ENCODE data around the gene NLRP6.
A peak's percentile ranks its signal among the peaks of the same experiment; 100 is the strongest.
"Not testable (repeated sequence)": the region's sequence is repeated elsewhere in the genome, so short reads cannot be mapped to it uniquely, and the experiment has no call there.

NLRP6 gene

DNA sequence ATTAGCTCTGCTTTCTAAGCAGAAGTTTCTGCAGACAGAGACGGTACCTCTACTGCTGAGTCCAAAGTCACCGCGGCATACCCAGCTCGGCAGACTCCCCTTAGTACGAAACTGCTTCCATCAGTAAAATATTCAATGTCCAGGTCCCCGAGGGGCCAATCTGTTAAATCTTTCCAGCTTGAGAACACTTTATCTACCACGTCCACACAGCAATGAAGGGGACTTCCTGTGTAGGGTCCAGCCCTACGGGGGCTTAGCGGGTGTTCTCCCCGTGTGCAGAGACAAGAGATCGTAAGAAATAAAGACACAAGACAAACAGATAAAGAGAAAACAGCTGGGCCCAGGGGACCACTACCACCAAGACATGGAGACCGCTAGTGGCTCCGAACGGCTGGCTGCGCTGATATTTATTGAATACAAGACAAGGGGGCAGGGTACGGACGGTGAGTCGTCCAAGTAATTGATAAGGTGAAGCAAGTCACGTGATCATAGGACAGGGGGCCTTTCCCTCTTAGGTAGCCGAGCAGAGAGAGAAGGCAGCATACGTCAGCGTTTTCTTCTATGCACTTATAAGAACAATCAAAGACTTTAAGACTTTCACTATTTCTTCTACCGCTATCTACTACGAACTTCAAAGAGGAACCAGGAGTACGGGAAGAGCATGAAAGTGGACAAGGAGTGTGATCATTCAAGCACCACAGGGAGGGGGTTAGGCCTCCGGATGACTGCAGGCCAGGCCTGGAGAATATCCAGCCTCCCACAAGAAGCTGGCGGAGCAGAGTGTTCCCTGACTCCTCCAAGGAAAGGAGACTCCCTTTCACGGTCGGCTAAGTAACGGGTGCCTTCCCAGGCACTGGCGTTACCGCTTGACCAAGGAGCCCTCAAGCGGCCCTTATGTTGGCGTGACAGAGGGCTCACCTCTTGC lies 46.6 kb downstream of the NLRP6 start:
- not testable (repeated sequence) for H3K9me3 ChIP-seq (ENCODE audit: control insufficient read depth in 2 of 2, low read length in 2 of 2); H3K36me3 ChIP-seq (ENCODE audit: control insufficient read depth in 2 of 2, insufficient read depth in 2 of 2, low read length in 2 of 2); H3K27me3 ChIP-seq (ENCODE audit: control insufficient read depth in 2 of 2, insufficient read depth in 2 of 2, low read length in 2 of 2); H3K4me3 ChIP-seq (ENCODE audit: low read length in 2 of 2)
- Histone ChIP-seq H3K27ac (ENCODE audit: low read depth in 2 of 2, low read length in 2 of 2) (peak overlapping the region; percentile 61 to 63), H3K4me1 (ENCODE audit: control insufficient read depth in 2 of 2, insufficient read depth in 2 of 2, low read length in 2 of 2) (peaks cover 20 to 23% of the 10 kb centered on the region in 2 donors), H3K9ac (ENCODE audit: low read depth in 1 of 2, low read length in 2 of 2) (peak overlapping the region in 1 of 2 donors; percentile 6)

GRCh38 chr11:325796-326591 lies 47.8 kb downstream of the NLRP6 start:
- Histone ChIP-seq H3K27me3 (ENCODE audit: control insufficient read depth in 2 of 2, insufficient read depth in 2 of 2, low read length in 2 of 2) (no peaks in the 10 kb centered on the region), H3K4me1 (ENCODE audit: control insufficient read depth in 2 of 2, insufficient read depth in 2 of 2, low read length in 2 of 2) (peaks cover 17 to 19% of the 10 kb centered on the region in 2 donors), H3K27ac (ENCODE audit: low read depth in 2 of 2, low read length in 2 of 2) (peak overlapping the region; percentile 67 to 85), H3K9ac (ENCODE audit: low read depth in 1 of 2, low read length in 2 of 2) (peak overlapping the region; percentile 32 to 38), H3K36me3 (ENCODE audit: control insufficient read depth in 2 of 2, insufficient read depth in 2 of 2, low read length in 2 of 2) (no peaks in the 10 kb centered on the region), H3K9me3 (ENCODE audit: control insufficient read depth in 2 of 2, low read length in 2 of 2) (no peaks in the 10 kb centered on the region), H3K4me3 (ENCODE audit: low read length in 2 of 2) (no peak overlapping the region)

GRCh38 chr11:326592-326841 lies 48.3 kb downstream of the NLRP6 start:
- H3K27me3 ChIP-seq (ENCODE audit: control insufficient read depth in 2 of 2, insufficient read depth in 2 of 2, low read length in 2 of 2): no peaks in the 10 kb centered on the region
- peak overlapping the region; percentile 32 to 38 for H3K9ac ChIP-seq (ENCODE audit: low read depth in 1 of 2, low read length in 2 of 2)
- H3K9me3 ChIP-seq (ENCODE audit: control insufficient read depth in 2 of 2, low read length in 2 of 2): no peaks in the 10 kb centered on the region
- peak overlapping the region; percentile 67 to 85 for H3K27ac ChIP-seq (ENCODE audit: low read depth in 2 of 2, low read length in 2 of 2)
- peaks cover 17 to 18% of the 10 kb centered on the region in 2 donors for H3K4me1 ChIP-seq (ENCODE audit: control insufficient read depth in 2 of 2, insufficient read depth in 2 of 2, low read length in 2 of 2)
- no peaks in the 10 kb centered on the region for H3K36me3 ChIP-seq (ENCODE audit: control insufficient read depth in 2 of 2, insufficient read depth in 2 of 2, low read length in 2 of 2)
- no peak overlapping the region for H3K4me3 ChIP-seq (ENCODE audit: low read length in 2 of 2)

GRCh38 chr11:326842-327580 lies 48.8 kb downstream of the NLRP6 start:
- Histone ChIP-seq H3K4me3 (ENCODE audit: low read length in 2 of 2) (no peak overlapping the region), H3K36me3 (ENCODE audit: control insufficient read depth in 2 of 2, insufficient read depth in 2 of 2, low read length in 2 of 2) (no peaks in the 10 kb centered on the region), H3K27me3 (ENCODE audit: control insufficient read depth in 2 of 2, insufficient read depth in 2 of 2, low read length in 2 of 2) (no peaks in the 10 kb centered on the region), H3K27ac (ENCODE audit: low read depth in 2 of 2, low read length in 2 of 2) (peak overlapping the region; percentile 67 to 85), H3K9me3 (ENCODE audit: control insufficient read depth in 2 of 2, low read length in 2 of 2) (no peaks in the 10 kb centered on the region), H3K4me1 (ENCODE audit: control insufficient read depth in 2 of 2, insufficient read depth in 2 of 2, low read length in 2 of 2) (peaks cover 17 to 18% of the 10 kb centered on the region in 2 donors), H3K9ac (ENCODE audit: low read depth in 1 of 2, low read length in 2 of 2) (peak overlapping the region; percentile 32 to 38)

DNA sequence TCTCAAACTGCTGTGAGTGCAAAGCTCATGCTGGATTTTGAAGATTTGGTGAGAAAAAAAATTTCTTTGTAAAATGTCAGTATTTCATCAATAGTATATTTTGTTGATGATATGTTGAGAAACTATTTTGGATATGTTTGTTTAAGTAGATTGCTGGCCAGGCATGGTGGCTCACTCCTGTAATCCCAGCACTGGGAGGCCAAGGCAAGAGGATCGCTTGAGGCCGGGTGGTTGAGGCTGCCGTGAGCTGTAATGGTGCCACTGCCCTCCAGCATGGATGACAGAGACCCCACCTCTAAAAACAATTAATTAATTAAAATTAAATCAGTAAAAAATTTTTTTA lies 49.3 kb downstream of the NLRP6 start:
- Histone ChIP-seq H3K9ac (ENCODE audit: low read depth in 1 of 2, low read length in 2 of 2) (no peak overlapping the region), H3K4me3 (ENCODE audit: low read length in 2 of 2) (no peak overlapping the region), H3K4me1 (ENCODE audit: control insufficient read depth in 2 of 2, insufficient read depth in 2 of 2, low read length in 2 of 2) (peaks cover 17 to 18% of the 10 kb centered on the region in 2 donors)

GRCh38 chr11:328012-328411 lies 49.8 kb downstream of the NLRP6 start:
- Histone ChIP-seq H3K4me3 (ENCODE audit: low read length in 2 of 2) (no peak overlapping the region), H3K9me3 (ENCODE audit: control insufficient read depth in 2 of 2, low read length in 2 of 2) (no peaks in the 10 kb centered on the region), H3K9ac (ENCODE audit: low read depth in 1 of 2, low read length in 2 of 2) (no peak overlapping the region), H3K36me3 (ENCODE audit: control insufficient read depth in 2 of 2, insufficient read depth in 2 of 2, low read length in 2 of 2) (no peaks in the 10 kb centered on the region), H3K27me3 (ENCODE audit: control insufficient read depth in 2 of 2, insufficient read depth in 2 of 2, low read length in 2 of 2) (no peaks in the 10 kb centered on the region), H3K27ac (ENCODE audit: low read depth in 2 of 2, low read length in 2 of 2) (no peak overlapping the region), H3K4me1 (ENCODE audit: control insufficient read depth in 2 of 2, insufficient read depth in 2 of 2, low read length in 2 of 2) (peaks cover 17 to 18% of the 10 kb centered on the region in 2 donors)

More for the DNA sequence above, 49.3 kb downstream of the NLRP6 start:
- no peaks in the 10 kb centered on the region for H3K9me3 ChIP-seq (ENCODE audit: control insufficient read depth in 2 of 2, low read length in 2 of 2)
- H3K27me3 ChIP-seq (ENCODE audit: control insufficient read depth in 2 of 2, insufficient read depth in 2 of 2, low read length in 2 of 2): no peaks in the 10 kb centered on the region
- no peaks in the 10 kb centered on the region for H3K36me3 ChIP-seq (ENCODE audit: control insufficient read depth in 2 of 2, insufficient read depth in 2 of 2, low read length in 2 of 2)
- peak overlapping the region; percentile 67 to 85 for H3K27ac ChIP-seq (ENCODE audit: low read depth in 2 of 2, low read length in 2 of 2)

GRCh38 chr11:328516-329100 lies 50.4 kb downstream of the NLRP6 start:
- not testable (repeated sequence) for H3K9me3 ChIP-seq (ENCODE audit: control insufficient read depth in 2 of 2, low read length in 2 of 2); H3K27me3 ChIP-seq (ENCODE audit: control insufficient read depth in 2 of 2, insufficient read depth in 2 of 2, low read length in 2 of 2); H3K9ac ChIP-seq (ENCODE audit: low read depth in 1 of 2, low read length in 2 of 2); H3K4me3 ChIP-seq (ENCODE audit: low read length in 2 of 2); H3K27ac ChIP-seq (ENCODE audit: low read depth in 2 of 2, low read length in 2 of 2); H3K36me3 ChIP-seq (ENCODE audit: control insufficient read depth in 2 of 2, insufficient read depth in 2 of 2, low read length in 2 of 2)
- H3K4me1 ChIP-seq (ENCODE audit: control insufficient read depth in 2 of 2, insufficient read depth in 2 of 2, low read length in 2 of 2): peaks cover 17 to 18% of the 10 kb centered on the region in 2 donors

DNA sequence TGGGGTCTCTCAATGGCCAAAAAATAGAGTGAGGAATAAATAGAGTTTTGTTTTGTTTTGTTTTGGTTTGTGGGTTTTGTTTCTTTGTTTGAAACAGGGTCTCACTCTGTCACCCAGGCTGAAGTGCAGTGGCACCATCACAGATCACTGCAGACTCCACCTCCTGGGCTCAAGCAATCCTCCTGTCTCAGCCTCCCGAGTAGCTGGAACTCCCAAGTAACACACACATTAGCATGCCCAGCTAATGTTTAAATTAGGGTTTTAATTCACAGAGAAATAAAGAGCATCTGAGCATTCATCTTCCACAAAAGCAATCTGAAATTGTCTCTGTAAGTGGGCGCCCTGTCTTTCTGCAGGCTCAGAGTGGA lies 51.7 kb downstream of the NLRP6 start:
- Histone ChIP-seq H3K27me3 (ENCODE audit: control insufficient read depth in 2 of 2, insufficient read depth in 2 of 2, low read length in 2 of 2) (no peaks in the 10 kb centered on the region), H3K4me3 (ENCODE audit: low read length in 2 of 2) (no peak overlapping the region), H3K9me3 (ENCODE audit: control insufficient read depth in 2 of 2, low read length in 2 of 2) (no peaks in the 10 kb centered on the region), H3K4me1 (ENCODE audit: control insufficient read depth in 2 of 2, insufficient read depth in 2 of 2, low read length in 2 of 2) (peaks cover 17% of the 10 kb centered on the region in 2 donors), H3K36me3 (ENCODE audit: control insufficient read depth in 2 of 2, insufficient read depth in 2 of 2, low read length in 2 of 2) (no peaks in the 10 kb centered on the region), H3K27ac (ENCODE audit: low read depth in 2 of 2, low read length in 2 of 2) (no peak overlapping the region), H3K9ac (ENCODE audit: low read depth in 1 of 2, low read length in 2 of 2) (no peak overlapping the region)

GRCh38 chr11:330307-330693 lies 52.1 kb downstream of the NLRP6 start:
- H3K9me3 ChIP-seq (ENCODE audit: control insufficient read depth in 2 of 2, low read length in 2 of 2): no peaks in the 10 kb centered on the region
- H3K36me3 ChIP-seq (ENCODE audit: control insufficient read depth in 2 of 2, insufficient read depth in 2 of 2, low read length in 2 of 2): no peaks in the 10 kb centered on the region
- no peak overlapping the region for H3K27ac ChIP-seq (ENCODE audit: low read depth in 2 of 2, low read length in 2 of 2)
- no peak overlapping the region for H3K4me3 ChIP-seq (ENCODE audit: low read length in 2 of 2)
- peaks cover 17% of the 10 kb centered on the region in 2 donors for H3K4me1 ChIP-seq (ENCODE audit: control insufficient read depth in 2 of 2, insufficient read depth in 2 of 2, low read length in 2 of 2)
- H3K9ac ChIP-seq (ENCODE audit: low read depth in 1 of 2, low read length in 2 of 2): no peak overlapping the region
- H3K27me3 ChIP-seq (ENCODE audit: control insufficient read depth in 2 of 2, insufficient read depth in 2 of 2, low read length in 2 of 2): no peaks in the 10 kb centered on the region
